HepG2 (cell line): Measurements from ENCODE around the gene USP28. TPM values are rescaled to one million over a fixed set of nuclear protein-coding genes. Genes with fewer than 3 reads are reported as not detected.
A peak's percentile ranks its signal among the peaks of the same experiment; 100 is the strongest.

Source experiments
- ARID3A ChIP-seq: IDR thresholded peaks from 2 replicates; pipeline ENCODE4 v1.6.1; 2012; ENCODE audit warnings: low read depth, low read length, improper control_type of control experiment
- ASH2L ChIP-seq: fragments of 300-600, 200-600 bp; sonication (generic); IDR thresholded peaks from 2 replicates; pipeline ENCODE4 v1.7.0; 2017; ENCODE audit warnings: low read depth, mild to moderate bottlenecking, moderate library complexity, mixed read lengths, low read length; ENCODE audit not compliant: insufficient read length
- BCL6 ChIP-seq: IDR thresholded peaks from 2 replicates; pipeline ENCODE4 v1.6.1; 2016; ENCODE audit warnings: missing genetic modification reagents, missing compliant biosample characterization
- BHLHE40 ChIP-seq: IDR thresholded peaks from 2 replicates; pipeline ENCODE4 v1.6.1; 2011; ENCODE audit warnings: low read length, improper control_type of control experiment
- CEBPB ChIP-seq: IDR thresholded peaks from 2 replicates; pipeline ENCODE4 v1.6.1; 2011; ENCODE audit warnings: low read depth, low read length, improper control_type of control experiment, borderline replicate concordance
- CREB1 ChIP-seq, 2 experiments: fragments of 450-650 bp in 1 of 2; IDR thresholded peaks; 2 replicates each; pipeline ENCODE4 v1.6.1; 2016 to 2017; ENCODE audit warnings: control low read depth in 1 of 2, mild to moderate bottlenecking in 1 of 2, missing compliant biosample characterization in 1 of 2, missing genetic modification characterization in 1 of 2
- FOXA3 ChIP-seq: IDR thresholded peaks from 2 replicates; pipeline ENCODE4 v1.6.1; 2016; ENCODE audit warnings: missing genetic modification reagents, missing compliant biosample characterization
- HMG20A ChIP-seq: IDR thresholded peaks from 2 replicates; pipeline ENCODE4 v1.6.1; 2016; ENCODE audit warnings: borderline replicate concordance
- HNF4G ChIP-seq, 2 experiments: sonication (generic) in 1 of 2; formaldehyde crosslinking in 1 of 2; IDR thresholded peaks; 2 replicates each; pipeline versions ENCODE4 v1.4.0 to v1.6.1; 2011 to 2020; ENCODE audit warnings: borderline replicate concordance in 2 of 2, low read depth in 2 of 2, mild to moderate bottlenecking in 2 of 2, low read length in 1 of 2, missing genetic modification reagents in 1 of 2, moderate library complexity in 1 of 2
- NRL ChIP-seq: sonication (generic); formaldehyde crosslinking; IDR thresholded peaks from 2 replicates; pipeline ENCODE4 v1.5.0; 2020; ENCODE audit warnings: missing genetic modification reagents, mild to moderate bottlenecking, moderate library complexity, borderline replicate concordance
- REPIN1 ChIP-seq: sonication (generic); formaldehyde crosslinking; IDR thresholded peaks from 2 replicates; pipeline ENCODE4 v1.8.0; 2022; ENCODE audit warnings: missing genetic modification reagents, low read depth, mild to moderate bottlenecking, borderline replicate concordance
- SAP130 ChIP-seq: IDR thresholded peaks from 2 replicates; pipeline ENCODE4 v1.6.1; 2016; ENCODE audit warnings: low read depth
- THAP8 ChIP-seq: sonication (generic); formaldehyde crosslinking; IDR thresholded peaks from 2 replicates; pipeline ENCODE4 v1.5.1; 2020; ENCODE audit warnings: missing genetic modification reagents, mild to moderate bottlenecking, borderline replicate concordance
- ZNF253 ChIP-seq: sonication (generic); formaldehyde crosslinking; IDR thresholded peaks from 2 replicates; pipeline ENCODE4 v1.8.0; 2022; ENCODE audit warnings: mild to moderate bottlenecking, missing genetic modification reagents, borderline replicate concordance
- ZNF280D ChIP-seq: sonication (generic); formaldehyde crosslinking; IDR thresholded peaks from 2 replicates; pipeline ENCODE4 v1.5.1; 2020; ENCODE audit warnings: mild to moderate bottlenecking, missing genetic modification reagents
- polyA plus RNA-seq, 8 experiments: library from polyadenylated mRNA; depleted of rRNA in 3 of 8; stranded (reverse) in 7 of 8; unstranded in 1 of 8; fragments of >200 nt; fragmentation: Illumina TruSeq in 4 of 8; extraction: Trizol in 4 of 8; gene quantifications; 2 replicates each; pipeline versions ENCODE4 v1.2.1 to v1.2.3, GENCODE V29; 2011 to 2016; ENCODE audit warnings: low read depth in 4 of 8, missing spikeins in 1 of 8, mixed read lengths in 1 of 8; ENCODE audit not compliant: insufficient read depth in 1 of 8
- total RNA-seq, 5 experiments: library from RNA; depleted of rRNA; stranded (reverse); fragments of >200 nt; fragmentation: Illumina TruSeq; extraction: Trizol; gene quantifications; 2 replicates each; pipeline ENCODE4 v1.2.3, GENCODE V29; 2016; ENCODE audit warnings: low read depth in 1 of 5
- TF ChIP-seq, protein P1 (sequence below): sonication (generic); formaldehyde crosslinking; conservative IDR thresholded peaks from 2 replicates; pipeline ENCODE4 v1.4.0; 2020; ENCODE audit warnings: mild to moderate bottlenecking, missing genetic modification reagents, moderate library complexity
- TF ChIP-seq, protein P2 (sequence below): sonication (generic); formaldehyde crosslinking; IDR thresholded peaks from 2 replicates; pipeline ENCODE4 v1.4.0; 2020; ENCODE audit warnings: missing genetic modification reagents
- TF ChIP-seq, protein P3 (sequence below): sonication (generic); formaldehyde crosslinking; IDR thresholded peaks from 2 replicates; pipeline ENCODE4 v1.4.0; 2020; ENCODE audit warnings: mild to moderate bottlenecking, missing genetic modification reagents

Gene USP28
- total and polyA plus RNA-seq, 2 of the 13 experiments (the other 11 are each of a cell fraction or from before 2014, with no cell fraction given) = 29.6 to 34.3 TPM

DNA sequence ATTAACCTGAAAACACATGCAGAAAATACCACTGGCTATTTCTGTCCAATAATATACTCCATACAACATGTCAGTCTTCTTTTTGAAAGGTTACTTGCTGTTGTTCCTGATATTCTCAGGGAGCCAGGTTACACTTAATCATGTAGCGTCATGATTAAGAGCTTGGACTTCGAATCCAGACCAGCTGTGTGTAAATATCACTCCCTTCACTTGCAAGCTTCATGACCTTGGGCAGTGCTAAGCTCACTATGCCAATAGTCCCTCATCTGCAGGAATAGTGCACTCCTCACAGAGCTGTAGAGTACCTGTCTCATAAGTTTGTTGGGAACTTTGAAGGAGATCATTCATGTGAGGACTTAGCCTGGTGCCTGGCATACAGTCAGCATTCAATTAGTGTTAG, 31.1 kb upstream of the USP28 start (continued):
- TF ChIP-seq ARID3A (peak; percentile 86), REPIN1 (CRISPR knock-in tag) (0 out of 2 replicates have a peak, but pooled peaks have one; percentile 42), BHLHE40 (no peak), THAP8 (CRISPR knock-in tag) (no peak), HMG20A (CRISPR knock-in tag) (peak; percentile 69), FOXA3 (CRISPR knock-in tag) (peak; percentile 76), BCL6 (CRISPR knock-in tag) (no peak), CREB1 (IDR thresholded peaks at IDR 0.05) (no peak), CREB1 (CRISPR knock-in tag; IDR thresholded peaks at IDR 0.05) (peak; percentile 52), NRL (CRISPR knock-in tag) (no peak), HNF4G (IDR thresholded peaks at IDR 0.05; ENCODE audit: borderline replicate concordance, low read depth, low read length) (peak; percentile 46; the same call in 1 of the 2 replicates), HNF4G (CRISPR knock-in tag; IDR thresholded peaks at IDR 0.05; ENCODE audit: borderline replicate concordance, low read depth) (no peak), ASH2L (peak; percentile 46), SAP130 (peak; percentile 39; the same call in 1 of the 2 replicates), ZNF280D (CRISPR knock-in tag) (no peak), CEBPB (0 out of 2 replicates have a peak, but pooled peaks have one; percentile 2), ZNF253 (CRISPR knock-in tag) (no peak)
- TF ChIP-seq, protein P1, sequence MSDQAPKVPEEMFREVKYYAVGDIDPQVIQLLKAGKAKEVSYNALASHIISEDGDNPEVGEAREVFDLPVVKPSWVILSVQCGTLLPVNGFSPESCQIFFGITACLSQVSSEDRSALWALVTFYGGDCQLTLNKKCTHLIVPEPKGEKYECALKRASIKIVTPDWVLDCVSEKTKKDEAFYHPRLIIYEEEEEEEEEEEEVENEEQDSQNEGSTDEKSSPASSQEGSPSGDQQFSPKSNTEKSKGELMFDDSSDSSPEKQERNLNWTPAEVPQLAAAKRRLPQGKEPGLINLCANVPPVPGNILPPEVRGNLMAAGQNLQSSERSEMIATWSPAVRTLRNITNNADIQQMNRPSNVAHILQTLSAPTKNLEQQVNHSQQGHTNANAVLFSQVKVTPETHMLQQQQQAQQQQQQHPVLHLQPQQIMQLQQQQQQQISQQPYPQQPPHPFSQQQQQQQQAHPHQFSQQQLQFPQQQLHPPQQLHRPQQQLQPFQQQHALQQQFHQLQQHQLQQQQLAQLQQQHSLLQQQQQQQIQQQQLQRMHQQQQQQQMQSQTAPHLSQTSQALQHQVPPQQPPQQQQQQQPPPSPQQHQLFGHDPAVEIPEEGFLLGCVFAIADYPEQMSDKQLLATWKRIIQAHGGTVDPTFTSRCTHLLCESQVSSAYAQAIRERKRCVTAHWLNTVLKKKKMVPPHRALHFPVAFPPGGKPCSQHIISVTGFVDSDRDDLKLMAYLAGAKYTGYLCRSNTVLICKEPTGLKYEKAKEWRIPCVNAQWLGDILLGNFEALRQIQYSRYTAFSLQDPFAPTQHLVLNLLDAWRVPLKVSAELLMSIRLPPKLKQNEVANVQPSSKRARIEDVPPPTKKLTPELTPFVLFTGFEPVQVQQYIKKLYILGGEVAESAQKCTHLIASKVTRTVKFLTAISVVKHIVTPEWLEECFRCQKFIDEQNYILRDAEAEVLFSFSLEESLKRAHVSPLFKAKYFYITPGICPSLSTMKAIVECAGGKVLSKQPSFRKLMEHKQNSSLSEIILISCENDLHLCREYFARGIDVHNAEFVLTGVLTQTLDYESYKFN (CRISPR knock-in tag) = peak; percentile 65
- TF ChIP-seq, protein P2, sequence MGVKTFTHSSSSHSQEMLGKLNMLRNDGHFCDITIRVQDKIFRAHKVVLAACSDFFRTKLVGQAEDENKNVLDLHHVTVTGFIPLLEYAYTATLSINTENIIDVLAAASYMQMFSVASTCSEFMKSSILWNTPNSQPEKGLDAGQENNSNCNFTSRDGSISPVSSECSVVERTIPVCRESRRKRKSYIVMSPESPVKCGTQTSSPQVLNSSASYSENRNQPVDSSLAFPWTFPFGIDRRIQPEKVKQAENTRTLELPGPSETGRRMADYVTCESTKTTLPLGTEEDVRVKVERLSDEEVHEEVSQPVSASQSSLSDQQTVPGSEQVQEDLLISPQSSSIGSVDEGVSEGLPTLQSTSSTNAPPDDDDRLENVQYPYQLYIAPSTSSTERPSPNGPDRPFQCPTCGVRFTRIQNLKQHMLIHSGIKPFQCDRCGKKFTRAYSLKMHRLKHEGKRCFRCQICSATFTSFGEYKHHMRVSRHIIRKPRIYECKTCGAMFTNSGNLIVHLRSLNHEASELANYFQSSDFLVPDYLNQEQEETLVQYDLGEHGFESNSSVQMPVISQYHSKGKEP (CRISPR knock-in tag) = no peak
- TF ChIP-seq, protein P3, sequence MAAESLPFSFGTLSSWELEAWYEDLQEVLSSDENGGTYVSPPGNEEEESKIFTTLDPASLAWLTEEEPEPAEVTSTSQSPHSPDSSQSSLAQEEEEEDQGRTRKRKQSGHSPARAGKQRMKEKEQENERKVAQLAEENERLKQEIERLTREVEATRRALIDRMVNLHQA = no peak
